ENCODE data around the gene IFITM10.

Gene IFITM10

DNA sequence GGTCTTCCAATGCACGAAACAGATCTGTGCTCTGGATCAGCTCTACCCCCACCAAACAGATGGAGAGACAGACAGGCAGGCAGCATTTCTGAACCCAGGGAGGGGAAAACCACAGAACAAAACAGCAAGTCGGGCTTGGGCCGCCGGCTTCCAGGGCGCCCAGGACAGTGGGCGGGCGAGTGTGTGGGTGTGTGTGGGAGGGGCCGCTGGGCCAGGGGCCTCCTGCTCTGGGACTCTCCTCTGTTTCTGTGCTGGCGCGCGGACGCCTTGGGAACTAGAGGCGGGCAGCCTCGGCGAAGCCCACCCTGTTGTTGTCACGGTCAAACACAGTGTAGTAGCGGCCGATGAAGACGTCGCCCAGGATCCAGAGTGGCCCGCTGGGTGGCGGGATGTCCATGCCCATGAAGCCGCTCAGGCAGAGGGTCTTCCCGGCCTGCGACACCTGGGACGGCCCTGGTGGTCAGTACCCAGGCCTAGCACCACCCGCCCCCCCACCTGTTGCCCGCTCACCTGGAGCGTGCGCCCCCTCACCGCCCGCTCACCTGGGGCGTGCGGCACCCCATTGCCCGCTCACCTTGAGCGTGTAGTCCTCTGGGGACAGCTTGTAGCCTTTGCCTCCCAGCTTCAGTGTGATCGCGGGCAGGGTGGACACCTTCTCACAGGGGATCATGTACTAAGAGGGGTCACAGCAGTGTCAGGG, 3.0 kb upstream of the IFITM10 start:
- no peak for DNase-seq (ENCODE audit: extremely low read depth in 1 of 2, low read depth in 1 of 2)

DNA sequence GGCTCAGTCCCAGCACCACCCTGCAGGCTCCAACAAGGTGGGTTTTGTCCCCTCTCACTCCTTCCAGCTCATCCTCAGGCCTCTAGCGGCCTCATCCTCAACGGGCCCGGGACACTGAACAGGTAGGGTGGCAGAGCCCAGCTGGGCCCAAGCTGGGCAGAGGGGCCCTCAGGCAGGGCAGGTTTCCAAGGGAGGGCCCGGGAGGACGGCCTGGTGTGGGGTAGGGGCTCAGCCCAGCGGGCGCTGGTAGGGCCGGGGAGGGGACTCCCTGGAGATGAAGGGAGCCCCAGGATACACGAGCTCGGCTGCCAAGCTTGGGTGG, 2.5 kb upstream of the IFITM10 start:
- no peak for DNase-seq (ENCODE audit: extremely low read depth in 1 of 2, low read depth in 1 of 2)

DNA sequence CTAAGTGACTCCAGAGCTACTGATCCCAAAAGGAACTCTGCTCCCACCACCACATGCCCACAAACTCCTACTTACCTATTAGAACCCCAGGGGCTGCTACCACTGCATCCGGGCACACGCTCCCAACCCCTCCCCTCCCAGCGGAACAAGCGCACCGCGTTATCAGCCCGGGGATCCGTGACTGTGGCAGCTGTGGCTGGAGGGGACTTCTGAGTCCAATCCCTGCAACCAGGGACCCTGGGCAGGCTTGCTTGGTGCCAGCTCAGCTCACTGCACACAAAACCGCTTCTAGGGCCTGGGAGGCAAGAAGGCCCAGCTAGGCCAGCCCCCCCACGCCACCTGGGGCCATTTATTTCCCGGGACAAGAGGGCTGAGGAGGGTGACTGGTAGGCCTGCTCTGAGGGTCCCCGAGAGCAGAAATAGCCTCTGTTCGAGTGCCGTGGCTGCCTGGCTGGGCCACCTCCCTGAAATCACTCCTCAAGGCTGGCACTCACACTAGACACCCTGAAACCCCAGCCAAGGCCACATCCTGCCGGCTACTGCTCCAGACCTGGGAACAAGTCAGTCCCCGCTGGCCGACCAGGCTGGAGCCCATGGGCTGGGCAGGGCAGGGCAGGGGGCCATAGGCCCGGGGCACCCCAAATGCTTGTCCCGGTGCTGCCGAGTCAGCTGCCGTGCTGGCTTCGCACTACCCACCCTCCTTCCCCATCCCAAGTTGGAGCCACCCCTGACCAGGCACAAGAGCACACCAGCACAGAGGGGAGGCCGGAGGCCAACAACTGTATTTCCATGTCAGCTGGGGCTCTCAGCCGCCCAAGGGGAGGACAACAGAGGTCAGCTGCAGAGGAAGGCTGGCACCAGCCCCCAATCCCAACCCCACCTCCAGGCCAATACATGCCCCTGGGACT, 1.9 kb upstream of the IFITM10 start:
- no peak for DNase-seq (ENCODE audit: extremely low read depth in 1 of 2, low read depth in 1 of 2)

DNA sequence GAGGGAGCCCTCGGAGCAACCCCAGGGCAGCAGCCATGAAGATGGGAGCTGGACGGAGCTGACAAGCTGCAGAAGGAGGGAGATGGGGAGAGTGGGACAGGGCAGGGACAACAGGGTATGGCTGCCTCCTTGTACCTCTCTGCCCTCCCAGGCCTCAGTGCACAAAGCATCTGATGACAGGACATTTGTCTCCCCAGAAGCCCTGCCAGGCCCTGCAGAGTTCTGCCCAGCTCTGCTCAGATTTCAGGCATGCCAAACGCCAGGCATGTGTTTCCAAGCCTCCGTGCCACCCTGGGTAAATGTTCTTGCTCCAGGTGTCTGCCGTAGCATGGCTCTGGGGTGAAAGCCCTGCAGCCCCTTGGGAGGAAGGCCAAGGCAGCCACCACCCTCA, 1.1 kb upstream of the IFITM10 start:
- DNase-seq (ENCODE audit: extremely low read depth in 1 of 2, low read depth in 1 of 2), result no peak

DNA sequence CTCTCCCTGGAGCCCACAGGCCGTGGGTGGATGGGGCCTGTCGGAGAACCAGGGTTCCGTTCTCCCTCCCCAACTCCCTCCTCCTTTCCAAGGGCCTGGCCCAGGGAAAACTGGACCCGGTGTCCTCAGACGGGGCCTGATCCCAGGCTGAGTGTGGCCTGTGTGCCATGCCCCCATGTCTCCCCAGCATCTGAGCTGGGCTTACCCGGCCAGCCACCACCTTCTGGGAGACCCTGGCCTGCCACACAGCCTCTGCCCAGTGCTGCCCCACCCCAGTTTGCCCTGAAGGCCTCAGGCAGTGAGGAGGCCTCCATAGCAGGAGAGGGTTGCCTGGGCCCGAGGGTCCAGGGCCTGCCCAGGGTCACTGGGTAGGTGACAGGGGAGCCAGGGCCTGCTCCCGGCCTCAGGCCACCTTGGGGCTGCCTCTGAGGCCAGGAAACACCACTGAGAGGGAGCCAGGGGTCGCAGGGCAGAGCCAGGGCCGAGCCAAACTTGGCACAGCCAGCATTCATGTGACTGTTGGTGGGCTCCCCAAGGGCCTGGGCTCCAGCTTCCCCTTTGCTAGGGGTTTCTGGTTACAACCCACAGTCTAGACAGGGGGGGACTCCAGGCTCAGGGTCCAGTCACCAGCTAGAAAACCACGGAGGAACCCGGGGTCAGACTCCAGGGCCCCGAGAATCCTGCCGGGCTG, 590 bp upstream of the IFITM10 start:
- no peak for DNase-seq (ENCODE audit: extremely low read depth in 1 of 2, low read depth in 1 of 2)

DNA sequence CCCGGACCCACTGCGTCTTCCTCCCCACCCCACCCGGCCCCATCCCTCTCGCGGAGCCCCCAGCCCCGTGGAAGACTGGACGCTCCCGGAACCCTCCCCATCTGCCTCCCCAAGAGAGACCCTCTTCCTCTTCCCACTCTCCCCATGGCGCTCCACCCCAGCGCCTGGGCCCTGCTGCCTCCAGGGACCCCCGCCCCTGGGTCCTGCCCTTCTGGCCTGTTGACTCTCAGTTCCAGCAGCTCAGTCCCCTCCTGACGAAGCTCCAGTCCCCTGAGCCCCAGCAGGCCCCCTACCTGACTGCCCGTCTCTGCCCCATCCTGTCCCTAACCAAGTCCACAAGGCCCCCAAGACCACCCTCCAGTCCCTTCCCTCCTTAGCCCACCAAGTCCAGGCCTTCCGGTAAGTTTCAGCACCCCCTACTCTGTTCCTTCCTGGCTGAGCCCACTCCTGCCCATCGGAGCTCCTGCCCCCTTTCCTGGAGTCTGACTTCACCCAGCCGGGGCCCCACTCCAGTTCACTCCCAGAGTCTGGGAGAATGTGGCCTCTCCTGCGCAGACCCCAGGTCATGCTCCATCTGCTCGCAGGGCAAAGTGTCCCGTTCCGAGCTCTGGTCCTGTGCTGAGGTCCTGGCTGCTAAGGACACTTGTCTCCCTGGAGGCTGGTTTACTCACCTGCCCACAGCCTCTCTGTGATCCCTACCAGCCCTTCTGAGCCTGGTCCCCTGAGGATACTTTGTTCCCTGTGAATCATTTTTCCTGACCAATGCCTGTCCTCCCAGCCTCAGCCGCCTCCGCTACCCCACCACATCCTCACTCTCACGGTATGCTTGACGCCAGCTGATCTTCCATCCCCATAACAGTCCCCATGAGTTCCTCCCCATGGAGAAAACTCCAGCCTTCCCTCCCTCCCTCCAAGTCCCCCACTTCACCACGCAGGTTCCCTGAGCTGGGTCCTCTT, 722 bp downstream of the IFITM10 start:
- no peak for DNase-seq (ENCODE audit: extremely low read depth in 1 of 2, low read depth in 1 of 2)

DNA sequence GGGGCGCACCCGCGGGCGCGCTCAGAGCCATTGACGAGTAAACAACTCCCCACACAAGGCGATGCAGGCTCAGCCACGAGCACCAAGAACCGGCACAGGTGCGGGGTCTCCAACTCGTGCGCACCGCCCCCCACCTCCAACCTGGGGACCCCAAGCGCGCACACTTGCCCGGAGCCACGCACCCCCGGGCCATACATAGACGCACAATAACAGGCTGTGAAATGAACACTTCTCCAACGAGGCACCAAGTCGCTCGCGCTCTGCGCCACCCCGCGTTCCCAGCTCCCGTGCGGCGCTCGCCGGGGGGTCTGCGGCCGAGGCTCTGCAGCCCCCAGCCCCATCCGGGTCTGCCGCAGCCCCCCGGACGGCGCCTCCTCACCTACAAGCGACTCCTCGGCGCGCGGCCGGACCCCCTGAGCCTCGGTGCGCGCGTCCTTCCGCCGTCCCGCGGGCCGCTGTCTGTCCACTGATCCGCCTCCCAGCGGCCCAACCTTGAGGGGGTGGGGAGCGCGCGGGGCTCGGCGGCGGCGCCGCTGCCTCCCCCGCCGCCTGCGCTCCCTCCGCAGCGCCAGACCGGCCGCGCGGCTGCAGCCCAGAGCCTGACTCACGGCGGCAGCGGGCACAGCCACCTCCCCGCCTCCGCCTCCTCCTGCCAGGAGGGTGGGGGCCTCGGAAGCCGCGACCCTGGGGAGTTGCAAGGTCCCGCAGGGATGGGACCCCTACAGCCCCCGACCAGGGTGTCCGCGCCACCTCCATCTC, 1.6 kb downstream of the IFITM10 start:
- DNase-seq (ENCODE audit: extremely low read depth in 1 of 2, low read depth in 1 of 2), result no peak

DNA sequence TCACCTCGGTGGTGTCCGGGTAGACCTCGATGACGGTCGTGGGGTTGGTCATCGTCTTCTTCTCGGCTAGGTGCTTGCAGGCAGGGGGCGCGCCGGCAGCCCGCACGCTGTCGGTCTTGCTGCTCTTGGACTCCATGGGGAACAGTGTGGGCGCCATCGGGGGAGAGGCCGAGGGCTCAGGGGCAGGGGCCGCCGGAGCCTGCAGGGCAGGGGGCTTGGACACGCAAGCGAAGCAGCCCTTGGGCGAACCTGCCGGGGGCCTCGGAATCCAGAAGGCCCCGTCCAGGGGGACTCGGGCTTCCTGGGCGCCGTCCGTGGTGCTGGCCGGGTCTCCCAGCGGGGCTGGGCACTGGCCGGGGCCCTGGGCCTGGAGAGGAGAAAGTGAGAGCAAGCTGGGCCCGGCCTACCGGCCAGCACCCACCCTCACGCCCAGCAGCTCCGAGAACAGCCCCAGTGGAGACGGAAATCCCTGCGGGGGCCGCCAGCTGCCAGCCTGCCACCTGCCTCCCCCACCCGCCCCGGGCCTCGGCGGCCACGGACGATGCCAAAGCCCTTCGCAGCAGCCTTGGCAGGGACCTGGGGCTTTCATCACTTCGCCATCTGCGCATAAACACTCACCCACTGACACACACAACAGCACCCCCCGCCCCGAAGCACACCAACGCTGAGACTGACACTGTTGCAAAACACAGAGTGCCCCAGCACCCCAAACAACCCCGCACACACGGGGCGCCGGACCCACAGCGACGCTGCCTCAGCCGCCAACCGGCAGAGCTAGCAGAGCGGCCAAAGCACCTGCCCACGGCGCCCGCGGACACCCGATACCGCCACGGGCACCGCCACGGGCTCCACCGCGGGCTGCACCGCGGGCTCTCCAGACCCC, 2.4 kb downstream of the IFITM10 start:
- DNase-seq (ENCODE audit: extremely low read depth in 1 of 2, low read depth in 1 of 2), result no peak

DNA sequence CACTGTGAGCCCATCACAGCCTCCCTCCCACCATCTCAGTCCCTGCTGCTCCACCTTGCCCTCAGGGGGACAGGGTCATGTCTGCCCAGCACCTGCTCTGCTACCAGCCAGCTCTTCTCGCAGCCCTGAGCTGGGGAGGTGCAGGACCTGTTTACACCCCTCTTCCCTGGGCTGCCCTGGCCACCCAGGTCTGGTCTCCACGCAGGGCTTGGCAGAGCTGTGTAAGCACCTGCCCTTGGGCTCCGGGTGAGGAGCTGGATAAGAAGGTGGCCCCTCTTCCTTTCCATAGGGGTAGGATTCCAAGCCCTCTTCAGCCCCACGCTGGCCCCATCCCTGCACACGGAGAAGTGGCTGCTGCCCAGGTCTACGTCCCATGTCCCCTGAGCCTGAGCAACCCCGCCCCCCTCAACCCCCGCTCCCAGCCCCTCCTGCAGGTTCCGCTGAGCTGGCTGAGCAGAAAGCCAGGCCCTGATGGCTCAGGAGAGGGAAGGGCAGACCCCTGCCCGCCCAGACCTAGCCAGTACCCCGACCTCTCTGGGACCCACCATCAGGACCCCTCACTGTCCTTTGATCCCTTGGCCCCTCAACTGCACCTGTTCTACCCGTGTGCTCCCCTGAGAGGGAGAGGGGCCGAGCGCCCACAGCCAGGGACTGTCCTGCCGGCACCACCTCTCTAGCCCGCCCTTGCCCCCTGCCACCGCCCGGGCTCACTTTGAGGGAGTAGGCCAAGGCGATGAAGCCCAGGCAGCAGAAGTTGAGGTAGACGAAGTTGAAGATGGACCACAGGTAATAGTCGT, 3.2 kb downstream of the IFITM10 start:
- DNase-seq (ENCODE audit: extremely low read depth in 1 of 2, low read depth in 1 of 2), result no peak

DNA sequence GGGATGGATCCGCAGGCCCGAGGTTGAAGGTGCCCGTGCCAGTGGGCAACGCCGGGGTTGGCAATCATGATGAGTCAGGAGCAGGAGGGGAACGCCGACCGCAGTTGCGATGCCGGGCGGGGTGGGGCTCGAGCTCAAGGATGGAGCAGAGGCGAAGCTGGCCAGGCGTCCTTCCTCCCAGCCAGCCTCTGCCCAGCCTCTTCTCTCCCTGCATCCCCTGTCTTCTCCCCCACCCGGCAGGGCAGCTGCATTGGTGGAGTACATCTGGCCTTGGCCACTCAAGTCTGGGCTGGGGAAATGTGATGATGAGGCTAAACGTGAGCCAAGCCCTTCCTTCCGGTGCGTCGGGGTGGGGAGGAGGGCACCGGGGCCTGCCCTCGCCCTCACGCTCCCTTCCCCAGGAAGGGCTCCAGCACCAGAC, 3.9 kb downstream of the IFITM10 start:
- no peak for DNase-seq (ENCODE audit: extremely low read depth in 1 of 2, low read depth in 1 of 2)

DNA sequence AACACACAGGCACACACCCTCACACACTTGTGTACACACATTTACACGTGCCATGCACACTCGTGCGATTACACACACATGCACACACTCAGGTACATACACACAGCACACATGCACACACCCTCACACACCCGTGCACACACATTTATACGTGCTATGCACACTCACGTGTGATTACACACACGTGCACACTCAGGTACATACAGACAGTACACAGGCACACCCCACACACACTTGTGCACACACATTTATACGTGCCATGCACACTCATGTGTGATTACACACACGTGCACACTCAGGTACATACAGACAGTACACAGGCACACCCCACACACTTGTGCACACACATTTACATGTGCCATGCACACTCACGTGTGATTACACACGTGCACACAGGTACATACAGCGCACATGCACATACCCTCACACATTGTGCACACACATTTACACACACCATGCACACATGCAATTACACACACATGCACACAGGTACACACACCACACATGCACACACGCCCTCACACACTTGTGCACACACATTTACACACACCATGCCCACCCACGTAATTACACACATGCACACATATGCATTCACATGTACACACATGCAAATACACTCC, 4.6 kb downstream of the IFITM10 start:
- DNase-seq (ENCODE audit: extremely low read depth in 1 of 2, low read depth in 1 of 2), result no peak

DNA sequence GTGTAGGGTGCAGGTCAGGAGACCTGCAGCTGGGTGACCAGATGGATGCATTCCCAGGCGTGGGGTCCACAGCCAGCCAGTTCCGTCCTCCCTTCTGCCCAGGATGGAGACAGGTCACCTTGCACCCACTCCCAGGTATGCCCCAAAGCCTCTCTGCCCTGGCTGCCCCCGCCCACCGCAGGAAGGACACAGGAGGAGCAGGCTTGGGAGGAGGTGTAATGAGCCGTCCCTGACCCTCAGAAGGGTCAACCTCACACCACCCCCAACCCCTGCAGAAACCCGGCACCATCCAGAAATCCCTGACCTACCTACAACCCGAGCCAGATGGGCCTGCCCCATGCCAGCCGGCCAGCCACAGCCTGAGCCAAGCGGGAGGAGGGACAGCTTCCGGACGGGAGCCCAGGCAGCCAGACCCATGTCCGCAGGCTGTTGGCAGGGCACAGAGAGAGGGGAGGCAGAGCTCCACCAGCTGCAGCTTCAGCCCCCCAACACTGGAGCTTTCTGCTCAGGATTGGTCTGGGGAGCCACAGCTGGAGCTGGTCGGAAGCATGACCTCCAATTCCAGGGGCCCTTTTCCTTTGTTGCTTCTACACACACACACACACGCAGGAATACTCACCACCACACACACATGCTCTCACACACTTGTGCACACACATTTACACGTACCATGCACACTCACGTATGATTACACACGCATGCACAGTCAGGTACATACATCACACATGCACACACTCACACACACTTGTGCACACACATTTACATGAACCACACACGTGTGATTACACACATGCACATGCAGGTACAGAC, 5.3 kb downstream of the IFITM10 start:
- no peak for DNase-seq (ENCODE audit: extremely low read depth in 1 of 2, low read depth in 1 of 2)

DNA sequence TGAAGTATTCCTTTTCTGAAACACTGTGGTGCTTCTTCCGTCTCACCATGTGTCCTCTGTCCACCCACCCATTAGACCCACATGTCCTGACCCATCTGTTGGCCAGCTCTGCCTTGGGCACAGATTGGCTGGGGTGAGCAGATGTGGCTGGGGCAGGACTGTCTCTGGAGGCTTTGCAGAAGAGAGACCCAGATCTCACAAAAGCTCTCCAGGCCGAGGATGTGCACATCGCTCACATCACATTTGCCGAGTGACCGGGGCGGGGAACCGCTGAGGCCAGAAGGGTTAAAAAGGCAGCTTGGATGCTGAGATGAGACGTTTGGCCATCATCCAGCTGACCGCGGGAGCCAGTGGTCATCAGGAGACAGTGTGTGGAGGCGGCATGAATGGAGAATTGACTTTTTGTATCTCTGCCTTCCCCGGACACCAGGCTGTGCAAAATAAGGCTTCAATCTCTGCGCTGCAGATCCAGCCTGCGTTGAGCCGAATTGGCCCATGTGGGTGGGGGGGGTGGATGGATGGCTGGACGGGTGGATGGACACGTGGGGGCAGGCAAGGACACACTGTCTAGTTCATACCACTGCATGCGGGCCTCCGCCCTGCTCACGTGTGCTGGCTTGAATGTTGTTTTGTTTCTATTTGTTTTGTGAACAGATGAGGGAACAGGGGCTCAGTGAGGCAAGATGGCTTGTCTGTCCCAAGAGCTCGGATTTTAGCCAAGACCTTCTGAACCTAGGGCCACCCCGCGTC, 6.1 kb downstream of the IFITM10 start:
- no peak for DNase-seq (ENCODE audit: extremely low read depth in 1 of 2, low read depth in 1 of 2)

DNA sequence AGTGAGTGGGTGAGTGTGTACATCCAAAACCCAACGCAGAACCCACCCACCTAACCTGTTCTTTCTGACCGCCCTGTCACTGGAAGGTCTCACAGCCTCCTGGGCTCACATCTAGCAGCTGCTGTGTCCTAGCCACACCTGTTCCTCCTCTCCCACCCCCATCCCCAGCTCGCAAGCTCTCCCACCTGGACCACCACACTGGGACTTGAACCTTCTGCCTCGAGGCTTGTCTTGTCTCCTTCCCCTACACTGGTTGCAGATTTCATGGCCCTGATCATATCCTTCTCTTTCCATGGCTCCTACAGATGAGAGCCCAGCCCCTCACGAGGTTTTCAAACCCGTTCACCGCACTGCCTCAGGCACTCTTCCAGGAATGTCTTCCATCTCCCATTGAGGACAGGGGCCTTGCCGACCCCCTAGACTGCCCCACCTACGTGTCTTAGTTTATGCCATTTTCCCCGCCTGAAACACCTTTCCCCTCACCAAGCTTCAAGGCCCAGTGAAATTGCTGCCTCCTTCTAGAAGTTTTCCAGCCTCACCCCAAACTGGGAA, 6.7 kb downstream of the IFITM10 start:
- DNase-seq (ENCODE audit: extremely low read depth in 1 of 2, low read depth in 1 of 2), result no peak

DNA sequence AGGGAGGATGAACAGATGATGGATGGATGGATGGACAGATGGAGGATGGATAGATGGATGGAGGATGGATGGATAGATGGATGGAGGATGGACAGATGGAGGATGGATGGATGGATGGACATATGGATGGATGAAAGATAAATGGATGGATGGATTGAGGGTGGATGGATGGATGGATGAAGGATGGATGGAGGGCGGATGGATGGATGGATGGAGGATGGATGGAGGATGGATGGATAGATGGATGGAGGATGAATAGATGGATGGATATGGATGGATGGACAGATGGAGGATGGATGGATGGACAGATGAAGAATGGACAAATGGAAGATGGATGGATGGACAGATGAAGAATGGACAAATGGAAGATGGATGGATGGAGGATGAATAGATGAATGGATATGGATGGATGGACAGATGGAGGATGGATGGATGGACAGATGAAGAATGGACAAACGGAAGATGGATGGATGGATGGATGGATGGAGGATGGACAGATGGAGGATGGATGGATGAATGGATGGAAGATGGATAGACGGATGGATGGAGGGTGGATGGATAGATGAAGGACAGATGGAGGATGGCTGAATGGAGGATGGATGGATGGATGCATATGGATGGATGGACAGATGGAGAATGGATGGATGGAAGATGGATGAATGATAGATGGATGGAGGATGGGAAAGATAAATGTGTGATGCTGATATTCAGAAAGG, 7.4 kb downstream of the IFITM10 start:
- no peak for DNase-seq (ENCODE audit: extremely low read depth in 1 of 2, low read depth in 1 of 2)
